Suprapubic skin (tissue), 4 donors: ENCODE measurements around the gene SORCS3. TPM values are rescaled to one million over a fixed set of nuclear protein-coding genes. Genes with fewer than 3 reads are reported as not detected.

Experiments used
- DNase-seq, 2 donors: peaks; one replicate each; pipeline ENCODE4 v3.0.0-alpha.2; 2019; ENCODE audit warnings: low spot score in 2 of 2
- H3K27ac ChIP-seq: fragments of 200-600 bp; sonication (generic); one replicate; pipeline ENCODE4 v1.5.1; 2019
- H3K27me3 ChIP-seq: fragments of 200-600 bp; sonication (generic); one replicate; pipeline ENCODE4 v1.5.1; 2019
- H3K36me3 ChIP-seq: fragments of 200-600 bp; sonication (generic); one replicate; pipeline ENCODE4 v1.5.1; 2019
- H3K4me1 ChIP-seq: fragments of 200-600 bp; sonication (generic); one replicate; pipeline ENCODE4 v1.5.1; 2019
- H3K4me3 ChIP-seq: fragments of 200-600 bp; sonication (generic); one replicate; pipeline ENCODE4 v1.5.1; 2019; ENCODE audit warnings: mild to moderate bottlenecking
- H3K9me3 ChIP-seq: fragments of 200-600 bp; sonication (generic); one replicate; pipeline ENCODE4 v1.5.1; 2019
- CTCF ChIP-seq, 2 donors: fragments of 200-600 bp in 1 of 2; fragments of 450-650 bp in 1 of 2; sonication (generic) in 1 of 2; IDR thresholded peaks; one replicate each; pipeline ENCODE4 v1.5.1; 2016 to 2019; ENCODE audit warnings: antibody characterized with exemption in 2 of 2, mild to moderate bottlenecking in 1 of 2, moderate library complexity in 1 of 2
- EP300 ChIP-seq: sonication (generic); formaldehyde crosslinking; IDR thresholded peaks from one replicate; pipeline ENCODE4 v1.6.1; 2017; ENCODE audit warnings: antibody characterized with exemption
- POLR2A ChIP-seq, 2 donors: fragments of 450-650 bp; IDR thresholded peaks; one replicate each; pipeline ENCODE4 v1.6.1; 2017; ENCODE audit warnings: antibody characterized with exemption in 2 of 2, mild to moderate bottlenecking in 2 of 2, moderate library complexity in 2 of 2
- POLR2AphosphoS5 ChIP-seq, 3 donors: sonication (generic); formaldehyde crosslinking; IDR thresholded peaks; one replicate each; pipeline ENCODE4 v1.6.1; 2017; ENCODE audit warnings: antibody characterized with exemption in 3 of 3
- WGBS: methylation state at CpG from one replicate; pipeline ENCODE4 v1.1.5; 2018; 5-methylcytosine and 5-hydroxymethylcytosine counted together
- total RNA-seq, 4 donors: library from RNA; depleted of rRNA; stranded (reverse); fragments of >200 nt; gene quantifications; one replicate each; pipeline ENCODE4 v1.1.0, GENCODE V29; 2016

Gene SORCS3
- total RNA-seq, 4 donors from 2014 or later: 0.16 to 0.19 (median 0.18) TPM

- H3K27me3 ChIP-seq: no peaks in the 10 kb centered on the region
- no peak for DNase-seq
- no peak for TF ChIP-seq EP300
- TF ChIP-seq CTCF (IDR thresholded peaks at IDR 0.05): no peak
- no peak for TF ChIP-seq POLR2AphosphoS5 (IDR thresholded peaks at IDR 0.05)
- no peak for TF ChIP-seq POLR2A (IDR thresholded peaks at IDR 0.05)
- H3K36me3 ChIP-seq: no peaks in the 10 kb centered on the region
- 94% methylated on average over 1 of the region's 1 CpG for WGBS
- H3K9me3 ChIP-seq: no peaks in the 10 kb centered on the region
- H3K4me3 ChIP-seq: no peak overlapping the region
- H3K27ac ChIP-seq: no peak overlapping the region
- no peaks in the 10 kb centered on the region for H3K4me1 ChIP-seq
These were observed 234.5 kb downstream of the SORCS3 start for GRCh38 chr10:104875561-104875960.

- Histone ChIP-seq H3K4me3 (no peak overlapping the region), H3K9me3 (no peaks in the 10 kb centered on the region), H3K27ac (no peak overlapping the region), H3K36me3 (no peaks in the 10 kb centered on the region), H3K4me1 (no peaks in the 10 kb centered on the region), H3K27me3 (no peaks in the 10 kb centered on the region)
- TF ChIP-seq POLR2AphosphoS5 (IDR thresholded peaks at IDR 0.05) (no peak), POLR2A (IDR thresholded peaks at IDR 0.05) (no peak), CTCF (IDR thresholded peaks at IDR 0.05) (no peak), EP300 (no peak)
- WGBS: 59% methylated on average over 5 of the region's 5 CpGs
- no peak for DNase-seq
These were observed 239.7 kb downstream of the SORCS3 start for GRCh38 chr10:104880624-104881398.

GRCh38 chr10:104881740-104882139 lies 240.7 kb downstream of the SORCS3 start:
- WGBS: 76% methylated on average over 1 of the region's 1 CpG
- Histone ChIP-seq H3K4me1 (no peaks in the 10 kb centered on the region), H3K9me3 (no peaks in the 10 kb centered on the region), H3K4me3 (no peak overlapping the region), H3K27ac (no peak overlapping the region), H3K36me3 (no peaks in the 10 kb centered on the region), H3K27me3 (no peaks in the 10 kb centered on the region)
- DNase-seq: no peak
- TF ChIP-seq POLR2A (IDR thresholded peaks at IDR 0.05) (no peak), EP300 (no peak), CTCF (IDR thresholded peaks at IDR 0.05) (no peak), POLR2AphosphoS5 (IDR thresholded peaks at IDR 0.05) (no peak)

- H3K4me1 ChIP-seq: no peaks in the 10 kb centered on the region
- 87% methylated on average over 5 of the region's 5 CpGs for WGBS
- TF ChIP-seq POLR2AphosphoS5 (IDR thresholded peaks at IDR 0.05) (no peak), EP300 (no peak), POLR2A (IDR thresholded peaks at IDR 0.05) (no peak), CTCF (IDR thresholded peaks at IDR 0.05) (no peak)
- H3K27ac ChIP-seq: no peak overlapping the region
- H3K9me3 ChIP-seq: no peaks in the 10 kb centered on the region
- H3K4me3 ChIP-seq: no peak overlapping the region
- DNase-seq: no peak
- no peaks in the 10 kb centered on the region for H3K36me3 ChIP-seq
- H3K27me3 ChIP-seq: no peaks in the 10 kb centered on the region
These were observed 252.0 kb downstream of the SORCS3 start for GRCh38 chr10:104892879-104893617.

GRCh38 chr10:104893701-104894100 lies 252.6 kb downstream of the SORCS3 start:
- Histone ChIP-seq H3K27me3 (no peaks in the 10 kb centered on the region), H3K27ac (no peak overlapping the region), H3K4me1 (no peaks in the 10 kb centered on the region), H3K36me3 (no peaks in the 10 kb centered on the region), H3K4me3 (no peak overlapping the region), H3K9me3 (no peaks in the 10 kb centered on the region)
- DNase-seq: no peak
- WGBS: 46% methylated on average over 6 of the region's 6 CpGs
- TF ChIP-seq POLR2A (IDR thresholded peaks at IDR 0.05): no peak
